IMR-90 (cell line): ENCODE data around the gene AKT1S1.

Experiments used
- CTCF ChIP-seq: conservative IDR thresholded peaks from 2 replicates; pipeline ENCODE4 v1.5.1; 2012; ENCODE audit warnings: mild to moderate bottlenecking, low read depth, low read length, improper control_type of control experiment
- POLR2A ChIP-seq: IDR thresholded peaks from 2 replicates; pipeline ENCODE4 v1.6.1; 2012; ENCODE audit warnings: mild to moderate bottlenecking, low read depth, low read length
- RAD21 ChIP-seq: IDR thresholded peaks from 2 replicates; pipeline ENCODE4 v1.6.1; 2012; ENCODE audit warnings: low read length, improper control_type of control experiment

- TF ChIP-seq RAD21 (no peak; the same call in 1 of the 2 replicates), POLR2A (no peak), CTCF (peak; percentile 24; the same call in 1 of the 2 replicates)
Observed at GRCh38 chr19:49862391-49863253, 14.5 kb downstream of the AKT1S1 start.
